Stimulated activated CD4-positive, alpha-beta T cell treated with anti-CD3 and anti-CD28 coated beads, Interleukin-15, amount 100 ng/mL, for 24 hours (primary cell): ENCODE measurements around the gene ADAMTS17.
A peak's percentile ranks its signal among the peaks of the same experiment; 100 is the strongest.

ENCODE experiments used
- DNase-seq: peaks from one replicate; pipeline ENCODE4 v3.0.0-alpha.2; 2020

Gene ADAMTS17

GRCh38 chr15:100124361-100124760, 217.4 kb downstream of the ADAMTS17 start:
- DNase-seq, result no peak

GRCh38 chr15:100123611-100124010, 218.2 kb downstream of the ADAMTS17 start:
- DNase-seq, result no peak

- no peak for DNase-seq
Measured at GRCh38 chr15:100121285-100121684, 220.5 kb downstream of the ADAMTS17 start.

- no peak for DNase-seq
Measured at GRCh38 chr15:100120111-100120510, 221.7 kb downstream of the ADAMTS17 start.

GRCh38 chr15:100118546-100118945, 223.2 kb downstream of the ADAMTS17 start:
- no peak for DNase-seq

GRCh38 chr15:100116416-100117190, 225.2 kb downstream of the ADAMTS17 start:
- no peak for DNase-seq

- no peak for DNase-seq
Measured at GRCh38 chr15:100115711-100116090, 226.1 kb downstream of the ADAMTS17 start.

GRCh38 chr15:100115066-100115710, 226.6 kb downstream of the ADAMTS17 start:
- DNase-seq, result no peak

GRCh38 chr15:100114571-100114970, 227.2 kb downstream of the ADAMTS17 start:
- DNase-seq, result no peak

- peak; percentile 32 for DNase-seq
Measured at GRCh38 chr15:100114100-100114499, 227.7 kb downstream of the ADAMTS17 start.

GRCh38 chr15:100113351-100114080, 228.3 kb downstream of the ADAMTS17 start:
- no peak for DNase-seq

- DNase-seq, result no peak
Measured at GRCh38 chr15:100112636-100113305, 229.0 kb downstream of the ADAMTS17 start.

GRCh38 chr15:100112061-100112420, 229.7 kb downstream of the ADAMTS17 start:
- DNase-seq, result no peak

GRCh38 chr15:100111125-100112060, 230.4 kb downstream of the ADAMTS17 start:
- DNase-seq, result peak; percentile 75

GRCh38 chr15:100109486-100110035, 232.2 kb downstream of the ADAMTS17 start:
- no peak for DNase-seq

- DNase-seq, result no peak
Measured at GRCh38 chr15:100108846-100109245, 232.9 kb downstream of the ADAMTS17 start.

- DNase-seq, result no peak
Measured at GRCh38 chr15:100108346-100108745, 233.4 kb downstream of the ADAMTS17 start.

GRCh38 chr15:100107606-100108225, 234.1 kb downstream of the ADAMTS17 start:
- no peak for DNase-seq

GRCh38 chr15:100107151-100107550, 234.6 kb downstream of the ADAMTS17 start:
- no peak for DNase-seq

- no peak for DNase-seq
Measured at GRCh38 chr15:100106732-100107131, 235.0 kb downstream of the ADAMTS17 start.

GRCh38 chr15:100105101-100105500, 236.7 kb downstream of the ADAMTS17 start:
- DNase-seq, result no peak
